22Rv1 (cell line): ENCODE data around the gene SIL1.

Experiments used
- H3K27ac ChIP-seq: fragments of 450-650 bp; 2 replicates; pipeline ENCODE4 v1.5.1; 2017
- ZFX ChIP-seq: fragments of 450-650 bp; IDR thresholded peaks from 2 replicates; pipeline ENCODE4 v1.6.1; 2017; ENCODE audit warnings: antibody characterized with exemption, borderline replicate concordance
- TF ChIP-seq, protein P1 (sequence below): fragments of 450-650 bp; IDR thresholded peaks from 2 replicates; pipeline ENCODE4 v1.5.1; 2017; ENCODE audit warnings: mild to moderate bottlenecking

SIL1 gene

GRCh38 chr5:139131465-139131864, 66.7 kb downstream of the SIL1 start:
- TF ChIP-seq, protein P1, sequence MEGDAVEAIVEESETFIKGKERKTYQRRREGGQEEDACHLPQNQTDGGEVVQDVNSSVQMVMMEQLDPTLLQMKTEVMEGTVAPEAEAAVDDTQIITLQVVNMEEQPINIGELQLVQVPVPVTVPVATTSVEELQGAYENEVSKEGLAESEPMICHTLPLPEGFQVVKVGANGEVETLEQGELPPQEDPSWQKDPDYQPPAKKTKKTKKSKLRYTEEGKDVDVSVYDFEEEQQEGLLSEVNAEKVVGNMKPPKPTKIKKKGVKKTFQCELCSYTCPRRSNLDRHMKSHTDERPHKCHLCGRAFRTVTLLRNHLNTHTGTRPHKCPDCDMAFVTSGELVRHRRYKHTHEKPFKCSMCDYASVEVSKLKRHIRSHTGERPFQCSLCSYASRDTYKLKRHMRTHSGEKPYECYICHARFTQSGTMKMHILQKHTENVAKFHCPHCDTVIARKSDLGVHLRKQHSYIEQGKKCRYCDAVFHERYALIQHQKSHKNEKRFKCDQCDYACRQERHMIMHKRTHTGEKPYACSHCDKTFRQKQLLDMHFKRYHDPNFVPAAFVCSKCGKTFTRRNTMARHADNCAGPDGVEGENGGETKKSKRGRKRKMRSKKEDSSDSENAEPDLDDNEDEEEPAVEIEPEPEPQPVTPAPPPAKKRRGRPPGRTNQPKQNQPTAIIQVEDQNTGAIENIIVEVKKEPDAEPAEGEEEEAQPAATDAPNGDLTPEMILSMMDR, result no peak
- TF ChIP-seq ZFX, result no peak
- no peak overlapping the region for H3K27ac ChIP-seq

DNA sequence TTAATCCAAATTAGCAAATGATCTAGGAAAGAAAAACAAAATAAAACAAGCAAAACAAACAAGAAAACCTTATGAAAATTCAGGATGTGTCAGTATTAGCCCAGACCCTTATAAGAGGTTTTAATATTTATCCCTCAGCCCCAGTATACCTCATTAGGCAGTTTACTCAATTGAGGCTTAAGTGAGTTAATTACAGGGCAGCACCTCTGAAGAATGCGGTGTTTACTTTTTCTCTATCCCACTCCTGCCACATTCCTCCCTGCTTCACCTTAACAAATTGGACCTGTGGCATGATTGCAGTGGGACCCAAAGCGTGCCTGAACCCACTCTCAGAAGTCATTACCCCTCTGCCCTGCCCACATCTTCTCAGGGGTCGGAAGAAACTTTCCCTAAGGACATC, 67.1 kb downstream of the SIL1 start:
- TF ChIP-seq, protein P1, result no peak
- no peak for TF ChIP-seq ZFX
- no peak overlapping the region for H3K27ac ChIP-seq

DNA sequence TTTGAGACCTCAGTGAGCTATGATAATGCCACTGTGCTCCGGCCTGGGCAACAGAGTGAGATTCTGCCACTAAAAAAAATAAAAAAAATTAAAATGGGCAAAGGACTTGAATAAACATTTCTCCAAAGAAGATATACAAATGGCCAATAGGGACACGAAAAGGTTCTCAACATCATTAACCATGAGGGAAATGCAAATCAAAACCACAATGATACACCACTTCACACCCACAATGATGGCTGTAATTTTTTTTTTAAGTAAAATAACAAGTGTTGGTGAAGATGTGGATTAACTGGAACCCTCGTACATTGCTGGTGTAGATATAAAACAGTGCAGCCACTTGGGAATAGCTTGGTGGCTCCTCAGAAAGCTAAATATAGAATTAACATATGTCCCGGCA, 68.0 kb downstream of the SIL1 start:
- no peak overlapping the region for H3K27ac ChIP-seq
- TF ChIP-seq, protein P1, result no peak

DNA sequence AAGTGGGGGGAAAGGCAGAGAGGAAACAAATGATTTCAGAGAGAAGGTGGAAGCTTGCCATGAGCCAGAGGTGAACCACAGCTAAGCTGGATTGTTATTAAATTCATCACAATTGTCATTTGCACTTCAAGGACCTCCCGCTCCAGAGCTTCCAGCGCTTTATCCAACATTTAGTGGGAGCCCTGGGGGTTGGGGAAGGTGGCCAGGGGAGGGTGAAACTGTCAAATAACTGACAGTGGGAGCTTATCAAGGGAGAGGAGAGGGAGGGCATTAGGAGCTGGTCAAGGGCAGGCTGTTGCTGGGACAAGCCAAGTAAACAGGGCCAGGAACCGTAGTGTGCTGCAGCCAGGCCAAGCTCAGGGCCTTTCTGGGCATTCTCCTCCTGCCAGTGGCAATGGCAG, 71.5 kb downstream of the SIL1 start:
- TF ChIP-seq, protein P1, result no peak
- TF ChIP-seq ZFX, result no peak
- H3K27ac ChIP-seq, result no peak overlapping the region

- TF ChIP-seq, protein P1, result no peak
- TF ChIP-seq ZFX, result no peak
- no peak overlapping the region for H3K27ac ChIP-seq
These were observed 72.2 kb downstream of the SIL1 start for GRCh38 chr5:139125991-139126390.

DNA sequence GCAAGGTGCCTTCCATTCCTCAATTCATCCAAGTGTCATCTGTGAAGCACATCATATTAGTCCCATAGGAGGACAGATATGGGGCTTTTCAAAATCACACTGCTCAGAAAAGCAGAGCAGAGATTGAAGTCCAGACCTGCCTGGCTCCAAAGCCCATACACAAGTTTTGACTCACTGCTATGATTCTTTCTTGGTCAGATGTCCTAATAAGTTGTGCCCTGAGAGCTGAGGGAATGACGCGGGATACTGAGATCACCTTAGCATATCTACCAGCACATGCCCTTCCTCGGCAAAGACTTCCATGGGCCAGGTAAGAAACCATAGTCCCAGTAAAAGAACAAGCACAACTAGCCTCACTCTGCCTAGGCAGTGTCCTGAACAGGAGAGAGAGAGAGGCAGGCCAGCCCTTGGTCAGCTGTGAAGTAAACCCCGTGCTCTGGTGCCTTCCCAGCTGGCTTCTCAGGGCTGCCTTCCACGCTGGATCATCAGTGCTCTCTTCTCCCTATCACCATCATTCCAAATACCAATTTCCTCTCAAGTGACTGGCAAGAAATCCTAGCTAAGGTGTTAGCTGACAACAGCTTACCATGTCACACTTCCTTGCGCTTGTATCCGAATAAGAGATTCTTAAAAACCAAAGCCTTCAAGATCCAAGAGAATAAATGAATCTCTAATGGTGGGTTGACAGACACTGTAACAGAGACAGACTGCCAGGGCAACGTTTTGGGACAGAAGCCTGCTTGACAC, 73.2 kb downstream of the SIL1 start:
- no peak for TF ChIP-seq ZFX
- TF ChIP-seq, protein P1, result no peak
- H3K27ac ChIP-seq, result no peak overlapping the region

- TF ChIP-seq, protein P1, result no peak
- no peak for TF ChIP-seq ZFX
- no peak overlapping the region for H3K27ac ChIP-seq
These were observed 77.0 kb downstream of the SIL1 start for GRCh38 chr5:139121120-139121519.
